ENCODE results near the gene NAGK.

GRCh38 chr2:71069376-71069775, 928 bp downstream of the NAGK start:
- TF ChIP-seq CTCF (optimal IDR thresholded peaks at IDR 0.05 in 1 of 3, IDR thresholded peaks at IDR 0.05 in 1 of 3, conservative IDR thresholded peaks at IDR 0.05 in 1 of 3; ENCODE audit: extremely low read depth in 1 of 3, insufficient read depth in 2 of 3, low read length in 3 of 3), result no peak
- TF ChIP-seq EZH2 (IDR thresholded peaks at IDR 0.05; ENCODE audit: low read length), result no peak

Data from keratinocyte (primary cell).